ENCODE measurements around the gene SLC4A3. TPM values are rescaled to one million over a fixed set of nuclear protein-coding genes. Genes with fewer than 3 reads are reported as not detected.

SLC4A3 gene
- total RNA-seq, 2 experiments from 2014 or later: 0.05 to 0.16 TPM

- H3K4me3 Mint-ChIP-seq: no peak overlapping the region
- no peaks in the 10 kb centered on the region for H3K9me3 Mint-ChIP-seq (ENCODE audit: low read depth)
- no peak overlapping the region for H3K27ac Mint-ChIP-seq
- no peaks in the 10 kb centered on the region for H3K36me3 Mint-ChIP-seq (ENCODE audit: low read depth)
- CTCF ChIA-PET: no interaction called here
- peaks cover 6% of the 10 kb centered on the region for H3K27me3 Mint-ChIP-seq
- intact Hi-C loops (cut with DNase I, micrococcal nuclease): no loop called here
- POLR2A ChIA-PET: interaction anchor here (0.7 kb wide), 1 partner anchor 9 kb away, joined by 4 read pairs; no protein-coding TSS in a partner anchor
- no peaks in the 10 kb centered on the region for H3K4me1 Mint-ChIP-seq
- ATAC-seq (no peak), DNase-seq (no peak)
These were observed 6.9 kb downstream of the SLC4A3 start for GRCh38 chr2:219634171-219634940.

- Mint-ChIP-seq H3K36me3 (ENCODE audit: low read depth) (no peaks in the 10 kb centered on the region), H3K4me1 (no peaks in the 10 kb centered on the region)
- intact Hi-C loops (cut with DNase I, micrococcal nuclease): no loop called here
These were observed 7.7 kb downstream of the SLC4A3 start for GRCh38 chr2:219634951-219635751.

GRCh38 chr2:219636144-219636915 lies 8.9 kb downstream of the SLC4A3 start:
- Mint-ChIP-seq H3K36me3 (ENCODE audit: low read depth) (no peaks in the 10 kb centered on the region), H3K9me3 (ENCODE audit: low read depth) (no peaks in the 10 kb centered on the region), H3K27ac (no peak overlapping the region), H3K27me3 (peaks cover 4% of the 10 kb centered on the region), H3K4me3 (no peak overlapping the region), H3K4me1 (no peaks in the 10 kb centered on the region)
- ChIA-PET CTCF (no interaction called here), POLR2A (no interaction called here)
- intact Hi-C loops (cut with DNase I, micrococcal nuclease): no loop called here
- ATAC-seq (no peak), DNase-seq (no peak)

More at GRCh38 chr2:219634951-219635751, 7.7 kb downstream of the SLC4A3 start:
- DNase-seq (no peak), ATAC-seq (no peak)
- H3K27ac Mint-ChIP-seq: no peak overlapping the region
- POLR2A ChIA-PET: no interaction called here
- no peaks in the 10 kb centered on the region for H3K9me3 Mint-ChIP-seq (ENCODE audit: low read depth)
- no peak overlapping the region for H3K4me3 Mint-ChIP-seq
- CTCF ChIA-PET: no interaction called here
- H3K27me3 Mint-ChIP-seq: peaks cover 6% of the 10 kb centered on the region

GRCh38 chr2:219636941-219637841 lies 9.8 kb downstream of the SLC4A3 start:
- intact Hi-C loops (cut with DNase I, micrococcal nuclease): no loop called here
- H3K4me1 Mint-ChIP-seq: peaks cover 2% of the 10 kb centered on the region
- H3K27me3 Mint-ChIP-seq: peaks cover 6% of the 10 kb centered on the region
- no peaks in the 10 kb centered on the region for H3K36me3 Mint-ChIP-seq (ENCODE audit: low read depth)
- H3K27ac Mint-ChIP-seq: no peak overlapping the region
- H3K9me3 Mint-ChIP-seq (ENCODE audit: low read depth): no peaks in the 10 kb centered on the region
- POLR2A ChIA-PET: no interaction called here
- H3K4me3 Mint-ChIP-seq: no peak overlapping the region
- ATAC-seq (no peak), DNase-seq (no peak)
- CTCF ChIA-PET: interaction anchor here (0.6 kb wide), 1 partner anchor 170 kb away, joined by 3 read pairs; no protein-coding TSS in a partner anchor

- CTCF ChIA-PET: interaction anchor here (1.9 kb wide), 1 partner anchor 52 kb away, joined by 8 read pairs; no protein-coding TSS in a partner anchor
- POLR2A ChIA-PET: no interaction called here
These were observed 10.4 kb downstream of the SLC4A3 start for GRCh38 chr2:219637842-219638185.

GRCh38 chr2:219638217-219638947 lies 11.0 kb downstream of the SLC4A3 start:
- no peak for ATAC-seq
- DNase-seq: no peak
- ChIA-PET CTCF (interaction anchor here (0.5 to 2.1 kb wide), 4 partner anchors 51 to 422 kb away, joined by 3 to 10 read pairs (median 6); no protein-coding TSS in a partner anchor), POLR2A (no interaction called here)
- H3K9me3 Mint-ChIP-seq (ENCODE audit: low read depth): no peaks in the 10 kb centered on the region
- H3K27me3 Mint-ChIP-seq: peaks cover 6% of the 10 kb centered on the region
- H3K36me3 Mint-ChIP-seq (ENCODE audit: low read depth): no peaks in the 10 kb centered on the region
- H3K27ac Mint-ChIP-seq: no peak overlapping the region
- peaks cover 8% of the 10 kb centered on the region for H3K4me1 Mint-ChIP-seq
- H3K4me3 Mint-ChIP-seq: no peak overlapping the region
- intact Hi-C loops (cut with DNase I, micrococcal nuclease): no loop called here

More at GRCh38 chr2:219637842-219638185, 10.4 kb downstream of the SLC4A3 start:
- H3K36me3 Mint-ChIP-seq (ENCODE audit: low read depth): no peaks in the 10 kb centered on the region
- DNase-seq (no peak), ATAC-seq (no peak)
- no peak overlapping the region for H3K27ac Mint-ChIP-seq
- H3K9me3 Mint-ChIP-seq (ENCODE audit: low read depth): no peaks in the 10 kb centered on the region
- peaks cover 6% of the 10 kb centered on the region for H3K27me3 Mint-ChIP-seq
- intact Hi-C loops (cut with DNase I, micrococcal nuclease): no loop called here
- no peak overlapping the region for H3K4me3 Mint-ChIP-seq
- H3K4me1 Mint-ChIP-seq: peaks cover 8% of the 10 kb centered on the region

GRCh38 chr2:219638948-219639755 lies 11.7 kb downstream of the SLC4A3 start:
- Mint-ChIP-seq H3K27me3 (peaks cover 6% of the 10 kb centered on the region), H3K4me1 (peaks cover 8% of the 10 kb centered on the region), H3K36me3 (ENCODE audit: low read depth) (no peaks in the 10 kb centered on the region), H3K27ac (no peak overlapping the region), H3K9me3 (ENCODE audit: low read depth) (no peaks in the 10 kb centered on the region), H3K4me3 (no peak overlapping the region)
- DNase-seq (no peak), ATAC-seq (no peak)
- intact Hi-C loops (cut with DNase I, micrococcal nuclease): no loop called here
- CTCF ChIA-PET: interaction anchor here (0.5 to 2.1 kb wide), 5 partner anchors 15 to 423 kb away, joined by 3 to 10 read pairs (median 3); no protein-coding TSS in a partner anchor
- POLR2A ChIA-PET: no interaction called here

GRCh38 chr2:219641390-219642068 lies 14.1 kb downstream of the SLC4A3 start:
- intact Hi-C loops (cut with DNase I, micrococcal nuclease): loop anchor here (1.0 to 10.0 kb wide), 6 partner anchors 43 to 238 kb away; no protein-coding TSS in a partner anchor
- ChIA-PET CTCF (interaction anchor here (0.6 to 2.8 kb wide), 11 partner anchors 10 to 521 kb away, joined by 3 to 15 read pairs (median 4); partner anchors contain the start of genes CHPF and TMEM198), POLR2A (no interaction called here)
- no peak overlapping the region for H3K27ac Mint-ChIP-seq
- H3K36me3 Mint-ChIP-seq (ENCODE audit: low read depth): no peaks in the 10 kb centered on the region
- peaks cover 6% of the 10 kb centered on the region for H3K27me3 Mint-ChIP-seq
- DNase-seq (no peak), ATAC-seq (no peak)
- H3K4me3 Mint-ChIP-seq: no peak overlapping the region
- no peaks in the 10 kb centered on the region for H3K9me3 Mint-ChIP-seq (ENCODE audit: low read depth)
- H3K4me1 Mint-ChIP-seq: peaks cover 8% of the 10 kb centered on the region

- Mint-ChIP-seq H3K9me3 (ENCODE audit: low read depth) (no peaks in the 10 kb centered on the region), H3K27me3 (peaks cover 6% of the 10 kb centered on the region), H3K36me3 (ENCODE audit: low read depth) (no peaks in the 10 kb centered on the region), H3K4me3 (no peak overlapping the region), H3K4me1 (peaks cover 8% of the 10 kb centered on the region), H3K27ac (no peak overlapping the region)
- intact Hi-C loops (cut with DNase I, micrococcal nuclease): loop anchor here (1.0 to 10.0 kb wide), 6 partner anchors 44 to 239 kb away; no protein-coding TSS in a partner anchor
- ATAC-seq: no peak
- ChIA-PET CTCF (interaction anchor here (0.7 to 4.7 kb wide), 16 partner anchors 10 to 146 kb away, joined by 3 to 22 read pairs (median 4); partner anchors contain the start of genes CHPF and TMEM198), POLR2A (no interaction called here)
- DNase-seq: no peak
These were observed 14.6 kb downstream of the SLC4A3 start for GRCh38 chr2:219642069-219642454.

Measured in activated CD4-positive, alpha-beta T cell treated with anti-CD3 and anti-CD28 coated beads for 36 hours (primary cell).